ENCODE data around the gene PNLIP.

PNLIP gene

GRCh38 chr10:116524736-116525135 lies 21.0 kb upstream of the PNLIP start:
- H3K4me2 ChIP-seq (ENCODE audit: low read depth, low read length, poor library complexity, severe bottlenecking), result no peak overlapping the region
- no peak for TF ChIP-seq EZH2phosphoT487 (IDR thresholded peaks at IDR 0.05; ENCODE audit: borderline replicate concordance)
- TF ChIP-seq, protein P1, sequence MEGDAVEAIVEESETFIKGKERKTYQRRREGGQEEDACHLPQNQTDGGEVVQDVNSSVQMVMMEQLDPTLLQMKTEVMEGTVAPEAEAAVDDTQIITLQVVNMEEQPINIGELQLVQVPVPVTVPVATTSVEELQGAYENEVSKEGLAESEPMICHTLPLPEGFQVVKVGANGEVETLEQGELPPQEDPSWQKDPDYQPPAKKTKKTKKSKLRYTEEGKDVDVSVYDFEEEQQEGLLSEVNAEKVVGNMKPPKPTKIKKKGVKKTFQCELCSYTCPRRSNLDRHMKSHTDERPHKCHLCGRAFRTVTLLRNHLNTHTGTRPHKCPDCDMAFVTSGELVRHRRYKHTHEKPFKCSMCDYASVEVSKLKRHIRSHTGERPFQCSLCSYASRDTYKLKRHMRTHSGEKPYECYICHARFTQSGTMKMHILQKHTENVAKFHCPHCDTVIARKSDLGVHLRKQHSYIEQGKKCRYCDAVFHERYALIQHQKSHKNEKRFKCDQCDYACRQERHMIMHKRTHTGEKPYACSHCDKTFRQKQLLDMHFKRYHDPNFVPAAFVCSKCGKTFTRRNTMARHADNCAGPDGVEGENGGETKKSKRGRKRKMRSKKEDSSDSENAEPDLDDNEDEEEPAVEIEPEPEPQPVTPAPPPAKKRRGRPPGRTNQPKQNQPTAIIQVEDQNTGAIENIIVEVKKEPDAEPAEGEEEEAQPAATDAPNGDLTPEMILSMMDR (conservative IDR thresholded peaks at IDR 0.05; ENCODE audit: low read length), result no peak
- H3K27me3 ChIP-seq (ENCODE audit: insufficient read depth, low read length, poor library complexity, severe bottlenecking), result no peaks in the 10 kb centered on the region

DNA sequence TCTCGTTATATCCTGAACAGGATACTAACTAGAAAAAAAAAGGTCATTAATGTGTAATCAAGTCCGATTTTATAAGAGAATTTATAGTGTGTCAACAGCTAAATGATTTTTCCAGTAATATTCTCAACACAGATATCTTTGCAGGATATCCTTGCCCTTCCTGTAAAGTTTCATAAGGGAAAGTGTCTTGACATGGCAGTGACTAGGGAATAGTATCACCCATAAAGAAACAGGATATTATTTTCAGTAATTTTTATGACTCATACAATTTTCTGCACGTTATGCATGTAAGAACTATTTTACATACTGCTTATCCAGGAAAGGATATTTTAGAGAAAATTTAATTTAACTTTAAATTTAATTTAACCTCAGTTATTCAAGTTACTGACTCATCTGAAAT lies 19.5 kb upstream of the PNLIP start:
- H3K9me2 ChIP-seq (replicated peaks; ENCODE audit: low read depth, low read length), result no peaks in the 10 kb centered on the region
- no peaks in the 10 kb centered on the region for H3K4me1 ChIP-seq (ENCODE audit: insufficient read depth, low read length, poor library complexity, severe bottlenecking)
- H3K36me3 ChIP-seq (ENCODE audit: insufficient read depth, low read length), result no peaks in the 10 kb centered on the region
- TF ChIP-seq EZH2phosphoT487 (IDR thresholded peaks at IDR 0.05; ENCODE audit: borderline replicate concordance), result no peak
- TF ChIP-seq, protein P1 (conservative IDR thresholded peaks at IDR 0.05; ENCODE audit: low read length), result no peak
- H4K20me1 ChIP-seq (ENCODE audit: insufficient read depth, low read length, poor library complexity, severe bottlenecking), result no peaks in the 10 kb centered on the region
- no peak overlapping the region for H3K4me2 ChIP-seq (ENCODE audit: low read depth, low read length, poor library complexity, severe bottlenecking)
- no peaks in the 10 kb centered on the region for H3F3A ChIP-seq (ENCODE audit: low read depth)
- H3K27me3 ChIP-seq (ENCODE audit: insufficient read depth, low read length, poor library complexity, severe bottlenecking), result no peaks in the 10 kb centered on the region
- no peaks in the 10 kb centered on the region for H3K9me3 ChIP-seq (ENCODE audit: insufficient read depth, low read depth, low read length)
- H3K79me2 ChIP-seq (ENCODE audit: insufficient read depth, low read length), result no peaks in the 10 kb centered on the region
- H3K9ac ChIP-seq (ENCODE audit: low read depth, low read length, poor library complexity, severe bottlenecking), result no peak overlapping the region
- H3K4me3 ChIP-seq (ENCODE audit: low read length, poor library complexity, severe bottlenecking), result no peak overlapping the region
- no peak overlapping the region for H2AFZ ChIP-seq (ENCODE audit: low read length)

More at GRCh38 chr10:116524736-116525135, 21.0 kb upstream of the PNLIP start:
- Histone ChIP-seq H3K36me3 (ENCODE audit: insufficient read depth, low read length) (no peaks in the 10 kb centered on the region), H3K9ac (ENCODE audit: low read depth, low read length, poor library complexity, severe bottlenecking) (no peak overlapping the region), H3K9me2 (replicated peaks; ENCODE audit: low read depth, low read length) (no peaks in the 10 kb centered on the region), H3K4me3 (ENCODE audit: low read length, poor library complexity, severe bottlenecking) (no peak overlapping the region), H3K4me1 (ENCODE audit: insufficient read depth, low read length, poor library complexity, severe bottlenecking) (no peaks in the 10 kb centered on the region), H3F3A (ENCODE audit: low read depth) (no peaks in the 10 kb centered on the region), H4K20me1 (ENCODE audit: insufficient read depth, low read length, poor library complexity, severe bottlenecking) (no peaks in the 10 kb centered on the region), H3K9me3 (ENCODE audit: insufficient read depth, low read depth, low read length) (no peaks in the 10 kb centered on the region), H2AFZ (ENCODE audit: low read length) (no peak overlapping the region), H3K79me2 (ENCODE audit: insufficient read depth, low read length) (no peaks in the 10 kb centered on the region)

DNA sequence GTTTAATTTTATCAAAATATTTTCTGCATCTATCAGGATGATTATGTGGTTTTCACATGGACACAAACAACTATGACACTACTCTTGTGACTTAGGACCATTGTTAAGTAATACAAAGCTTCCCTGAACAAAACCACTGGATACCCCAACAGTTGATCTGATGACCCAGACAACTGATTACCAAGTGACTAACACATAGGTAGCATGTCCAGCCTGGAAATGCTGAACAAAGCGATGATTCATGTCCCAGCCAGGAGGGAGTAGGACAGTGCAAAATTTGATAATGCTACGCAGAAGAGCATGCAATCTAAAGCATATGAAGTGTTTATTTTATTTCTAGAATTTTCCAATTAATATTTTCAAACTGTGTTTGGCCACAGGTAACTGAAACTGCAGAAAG lies 8.9 kb upstream of the PNLIP start:
- H3K9me3 ChIP-seq (ENCODE audit: insufficient read depth, low read depth, low read length), result no peaks in the 10 kb centered on the region
- no peaks in the 10 kb centered on the region for H3K27me3 ChIP-seq (ENCODE audit: insufficient read depth, low read length, poor library complexity, severe bottlenecking)
- no peak overlapping the region for H3K9ac ChIP-seq (ENCODE audit: low read depth, low read length, poor library complexity, severe bottlenecking)
- H4K20me1 ChIP-seq (ENCODE audit: insufficient read depth, low read length, poor library complexity, severe bottlenecking), result no peaks in the 10 kb centered on the region
- H3F3A ChIP-seq (ENCODE audit: low read depth), result no peaks in the 10 kb centered on the region
- no peaks in the 10 kb centered on the region for H3K79me2 ChIP-seq (ENCODE audit: insufficient read depth, low read length)
- H3K4me2 ChIP-seq (ENCODE audit: low read depth, low read length, poor library complexity, severe bottlenecking), result no peak overlapping the region
- no peaks in the 10 kb centered on the region for H3K4me1 ChIP-seq (ENCODE audit: insufficient read depth, low read length, poor library complexity, severe bottlenecking)
- no peaks in the 10 kb centered on the region for H3K36me3 ChIP-seq (ENCODE audit: insufficient read depth, low read length)
- TF ChIP-seq, protein P1 (conservative IDR thresholded peaks at IDR 0.05; ENCODE audit: low read length), result no peak
- no peak for TF ChIP-seq EZH2phosphoT487 (IDR thresholded peaks at IDR 0.05; ENCODE audit: borderline replicate concordance)
- H3K4me3 ChIP-seq (ENCODE audit: low read length, poor library complexity, severe bottlenecking), result no peak overlapping the region
- 0 out of 2 replicates have a peak, but pooled peaks cover 3% of the 10 kb centered on the region for H3K9me2 ChIP-seq (replicated peaks; ENCODE audit: low read depth, low read length)
- no peak overlapping the region for H2AFZ ChIP-seq (ENCODE audit: low read length)

Data from Loucy (cell line).